AG04449 (cell line): ENCODE measurements around the gene WDFY4.

ENCODE experiments used
- CTCF ChIA-PET: fragments of 350-600 bp; formaldehyde crosslinking; extraction: SDS; loops from one replicate; lab custom pipeline; 2021; ENCODE audit warnings: antibody characterized with exemption; lab: Yijun Ruan, JAX
- POLR2A ChIA-PET: fragments of 400-600, 350-600 bp; formaldehyde crosslinking; extraction: SDS; loops from one replicate; lab custom pipeline; 2020; ENCODE audit warnings: antibody characterized with exemption, inconsistent platforms; lab: Yijun Ruan, JAX
- DNase-seq: peaks from one replicate; pipeline ENCODE4 v3.0.0-alpha.2; 2010; ENCODE audit warnings: low read depth, low spot score
- H3K4me3 ChIP-seq: 2 replicates; pipeline ENCODE4 v1.5.1; 2011; ENCODE audit warnings: low read depth, mild to moderate bottlenecking, control low read depth, low read length
- CTCF ChIP-seq: IDR thresholded peaks from one replicate; pipeline ENCODE4 v1.5.1; 2011; ENCODE audit warnings: mild to moderate bottlenecking, moderate library complexity, low read length, control low read depth, inconsistent platforms; ENCODE audit not compliant: insufficient read depth; ENCODE audit errors: missing control alignments

Gene WDFY4

GRCh38 chr10:48807791-48808470 is 123.3 kb downstream of the WDFY4 start:
- no peak for DNase-seq
- no peak overlapping the region for H3K4me3 ChIP-seq
- CTCF ChIA-PET = no interaction called here
- POLR2A ChIA-PET = no interaction called here
- no peak for TF ChIP-seq CTCF

- ChIA-PET CTCF (no interaction called here), POLR2A (no interaction called here)
- no peak for DNase-seq
- TF ChIP-seq CTCF = no peak
- no peak overlapping the region for H3K4me3 ChIP-seq
These were observed 124.6 kb downstream of the WDFY4 start for GRCh38 chr10:48809261-48809660.

GRCh38 chr10:48811461-48811860 is 126.8 kb downstream of the WDFY4 start:
- no peak for DNase-seq
- no peak for TF ChIP-seq CTCF
- ChIA-PET CTCF (no interaction called here), POLR2A (no interaction called here)
- no peak overlapping the region for H3K4me3 ChIP-seq

- CTCF ChIA-PET = no interaction called here
These were observed 127.2 kb downstream of the WDFY4 start for GRCh38 chr10:48811917-48812316.

GRCh38 chr10:48813291-48813690 is 128.6 kb downstream of the WDFY4 start:
- CTCF ChIA-PET = no interaction called here
- POLR2A ChIA-PET = no interaction called here
- H3K4me3 ChIP-seq = no peak overlapping the region
- TF ChIP-seq CTCF = no peak
- no peak for DNase-seq

More at GRCh38 chr10:48811917-48812316, 127.2 kb downstream of the WDFY4 start:
- no peak for TF ChIP-seq CTCF
- no peak for DNase-seq
- POLR2A ChIA-PET = no interaction called here
- no peak overlapping the region for H3K4me3 ChIP-seq

- TF ChIP-seq CTCF = no peak
- ChIA-PET POLR2A (no interaction called here), CTCF (no interaction called here)
- DNase-seq = no peak
- H3K4me3 ChIP-seq = no peak overlapping the region
These were observed 129.2 kb downstream of the WDFY4 start for GRCh38 chr10:48813825-48814224.
